Upper lobe of right lung (tissue), 1 donor: ENCODE results near the gene MYPN. TPM values are rescaled to one million over a fixed set of nuclear protein-coding genes. Genes with fewer than 3 reads are reported as not detected.
A peak's percentile ranks its signal among the peaks of the same experiment; 100 is the strongest.

Source experiments
- ATAC-seq: fragments of 200-7000 bp; cut with Tn5 transposase; one replicate; pipeline ENCODE4 v1.9.1; 2020; ENCODE audit warnings: mild to moderate bottlenecking, moderate library complexity
- DNase-seq: peaks from one replicate; pipeline ENCODE4 v3.0.0-alpha.2; 2020
- H3K27ac ChIP-seq: fragments of 200-600 bp; one replicate; pipeline ENCODE4 v1.8.0; 2022
- H3K27me3 ChIP-seq: fragments of 200-600 bp; one replicate; pipeline ENCODE4 v1.8.0; 2022; ENCODE audit warnings: mild to moderate bottlenecking
- H3K36me3 ChIP-seq: fragments of 200-600 bp; one replicate; pipeline ENCODE4 v1.8.0; 2022
- H3K4me1 ChIP-seq: fragments of 200-600 bp; one replicate; pipeline ENCODE4 v1.8.0; 2022
- H3K4me3 ChIP-seq: fragments of 200-600 bp; one replicate; pipeline ENCODE4 v1.8.0; 2022; ENCODE audit warnings: mild to moderate bottlenecking
- H3K9me3 ChIP-seq: fragments of 200-600 bp; one replicate; pipeline ENCODE4 v1.8.0; 2022
- intact Hi-C: fragments of 100-400 bp; cut with DNase I; formaldehyde crosslinking; loops from one replicate; pipeline ENCODE4 v1.11.0; 2022
- total RNA-seq: library from RNA; stranded (reverse); fragmentation: NEBNext Ultra II Directional; extraction: Animal tissue kit (Norgen Biotek cat#: 25700); gene quantifications from one replicate; pipeline ENCODE4 v1.2.1, GENCODE V29; 2021
- TF ChIP-seq, protein P1 (sequence below): fragments of 200-600 bp; IDR thresholded peaks from one replicate; pipeline ENCODE4 v1.8.0; 2022; ENCODE audit warnings: antibody characterized with exemption
- donor health status: DM: no; HTN: yes; CAD: no; lungs with severe emphysema.

The MYPN gene
- total RNA-seq, 1 donor from 2014 or later = not detected

DNA sequence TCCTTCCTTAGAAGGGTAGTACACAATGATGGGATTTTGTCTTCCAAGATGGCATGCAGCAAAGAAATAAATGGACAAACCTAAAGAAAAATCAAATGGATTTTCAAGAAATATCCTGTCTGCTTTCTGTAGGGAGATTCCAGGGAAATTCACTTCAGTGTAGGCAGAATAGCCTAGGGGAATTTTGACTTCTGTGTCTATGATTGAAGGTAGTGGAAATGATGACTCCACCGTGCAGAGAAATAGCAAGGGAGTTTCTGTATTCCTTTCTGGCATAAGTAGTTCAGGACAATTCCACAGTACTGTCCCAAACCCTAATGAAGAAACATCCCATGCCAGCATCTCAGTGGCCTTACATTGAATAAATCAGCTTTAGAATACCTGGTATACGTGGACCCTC, 113.1 kb downstream of the MYPN start:
- Histone ChIP-seq H3K9me3 (no peaks in the 10 kb centered on the region), H3K27ac (no peak overlapping the region), H3K4me3 (no peak overlapping the region), H3K4me1 (no peaks in the 10 kb centered on the region), H3K27me3 (no peaks in the 10 kb centered on the region), H3K36me3 (no peaks in the 10 kb centered on the region)
- TF ChIP-seq, protein P1, sequence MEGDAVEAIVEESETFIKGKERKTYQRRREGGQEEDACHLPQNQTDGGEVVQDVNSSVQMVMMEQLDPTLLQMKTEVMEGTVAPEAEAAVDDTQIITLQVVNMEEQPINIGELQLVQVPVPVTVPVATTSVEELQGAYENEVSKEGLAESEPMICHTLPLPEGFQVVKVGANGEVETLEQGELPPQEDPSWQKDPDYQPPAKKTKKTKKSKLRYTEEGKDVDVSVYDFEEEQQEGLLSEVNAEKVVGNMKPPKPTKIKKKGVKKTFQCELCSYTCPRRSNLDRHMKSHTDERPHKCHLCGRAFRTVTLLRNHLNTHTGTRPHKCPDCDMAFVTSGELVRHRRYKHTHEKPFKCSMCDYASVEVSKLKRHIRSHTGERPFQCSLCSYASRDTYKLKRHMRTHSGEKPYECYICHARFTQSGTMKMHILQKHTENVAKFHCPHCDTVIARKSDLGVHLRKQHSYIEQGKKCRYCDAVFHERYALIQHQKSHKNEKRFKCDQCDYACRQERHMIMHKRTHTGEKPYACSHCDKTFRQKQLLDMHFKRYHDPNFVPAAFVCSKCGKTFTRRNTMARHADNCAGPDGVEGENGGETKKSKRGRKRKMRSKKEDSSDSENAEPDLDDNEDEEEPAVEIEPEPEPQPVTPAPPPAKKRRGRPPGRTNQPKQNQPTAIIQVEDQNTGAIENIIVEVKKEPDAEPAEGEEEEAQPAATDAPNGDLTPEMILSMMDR = no peak
- no peak for ATAC-seq
- intact Hi-C loops = no loop called here
- no peak for DNase-seq

- no peaks in the 10 kb centered on the region for H3K36me3 ChIP-seq
- no peak overlapping the region for H3K27ac ChIP-seq
- no peak for DNase-seq
- TF ChIP-seq, protein P1 = no peak
- H3K9me3 ChIP-seq = no peaks in the 10 kb centered on the region
- H3K4me1 ChIP-seq = no peaks in the 10 kb centered on the region
- no peak overlapping the region for H3K4me3 ChIP-seq
- no peaks in the 10 kb centered on the region for H3K27me3 ChIP-seq
- intact Hi-C loops = no loop called here
- ATAC-seq = peak; percentile 42
Observed at GRCh38 chr10:68223535-68224165, 114.4 kb downstream of the MYPN start.

GRCh38 chr10:68224810-68225209, 115.5 kb downstream of the MYPN start:
- Histone ChIP-seq H3K27ac (no peak overlapping the region), H3K36me3 (no peaks in the 10 kb centered on the region), H3K27me3 (peaks cover 5% of the 10 kb centered on the region), H3K4me3 (no peak overlapping the region), H3K4me1 (no peaks in the 10 kb centered on the region), H3K9me3 (no peaks in the 10 kb centered on the region)
- intact Hi-C loops = no loop called here
- ATAC-seq = no peak
- TF ChIP-seq, protein P1 = no peak
- DNase-seq = no peak

- DNase-seq = no peak
- TF ChIP-seq, protein P1 = no peak
Observed at GRCh38 chr10:68230268-68230667, 121.0 kb downstream of the MYPN start.

DNA sequence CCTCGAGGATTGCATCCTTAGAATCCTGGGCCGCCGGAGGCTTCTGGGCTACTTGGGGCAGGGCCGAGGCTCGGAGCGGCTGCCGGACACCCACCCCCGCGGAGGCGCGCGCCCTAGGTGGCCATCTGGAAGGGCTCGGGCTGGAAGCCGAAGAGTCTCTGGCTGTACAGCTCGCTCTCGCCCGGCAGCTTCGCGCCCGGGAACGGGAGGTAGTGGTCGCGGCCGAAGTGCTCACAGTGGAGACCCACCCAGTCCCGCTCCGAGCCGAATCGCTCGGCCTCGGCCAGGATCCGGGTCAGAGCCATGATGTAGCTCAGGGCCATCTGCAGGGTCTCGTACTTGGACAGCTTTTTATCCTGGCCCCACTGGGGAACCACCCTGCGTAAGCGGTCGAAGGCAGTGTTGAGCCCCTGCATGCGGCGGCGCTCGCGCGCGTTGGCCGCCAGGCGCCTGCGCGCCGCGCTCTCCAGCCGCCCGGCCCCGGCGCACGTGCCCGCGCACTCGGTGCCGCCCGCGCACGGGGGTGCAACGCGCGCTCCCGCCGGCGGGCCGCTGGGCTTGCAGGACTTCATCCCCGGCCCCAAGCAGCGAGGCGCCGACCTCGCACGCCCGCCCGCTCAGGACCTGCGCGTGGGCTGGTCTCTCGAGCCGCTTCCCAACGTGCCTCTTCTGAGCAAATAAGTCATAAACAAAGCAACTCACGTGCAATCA, 122.0 kb downstream of the MYPN start:
- ATAC-seq (peak; percentile 99), DNase-seq (peak; percentile 82)
- Histone ChIP-seq H3K4me1 (peaks cover 13% of the 10 kb centered on the region), H3K4me3 (peak overlapping the region; percentile 66), H3K27ac (peak overlapping the region; percentile 30), H3K27me3 (peaks cover 13% of the 10 kb centered on the region), H3K9me3 (no peaks in the 10 kb centered on the region), H3K36me3 (no peaks in the 10 kb centered on the region)
- TF ChIP-seq, protein P1 = peak; percentile 15
- intact Hi-C loops = no loop called here

More at GRCh38 chr10:68230268-68230667, 121.0 kb downstream of the MYPN start:
- intact Hi-C loops = no loop called here
- Histone ChIP-seq H3K9me3 (no peaks in the 10 kb centered on the region), H3K27me3 (peaks cover 13% of the 10 kb centered on the region), H3K4me1 (peaks cover 13% of the 10 kb centered on the region), H3K4me3 (no peak overlapping the region), H3K36me3 (no peaks in the 10 kb centered on the region), H3K27ac (no peak overlapping the region)
- no peak for ATAC-seq
